SIG-M5 treated with dmso at 0.1 percent for 504 hours (cell line): ENCODE results near the gene SUSD3.
"Not testable (repeated sequence)": the region's sequence is repeated elsewhere in the genome, so short reads cannot be mapped to it uniquely, and the experiment has no call there.

Source experiments
- DNase-seq: peaks from one replicate; lab custom pipeline; 2025; ENCODE audit not compliant: unreplicated experiment; lab: John Stamatoyannopoulos, UW

SUSD3 gene

DNA sequence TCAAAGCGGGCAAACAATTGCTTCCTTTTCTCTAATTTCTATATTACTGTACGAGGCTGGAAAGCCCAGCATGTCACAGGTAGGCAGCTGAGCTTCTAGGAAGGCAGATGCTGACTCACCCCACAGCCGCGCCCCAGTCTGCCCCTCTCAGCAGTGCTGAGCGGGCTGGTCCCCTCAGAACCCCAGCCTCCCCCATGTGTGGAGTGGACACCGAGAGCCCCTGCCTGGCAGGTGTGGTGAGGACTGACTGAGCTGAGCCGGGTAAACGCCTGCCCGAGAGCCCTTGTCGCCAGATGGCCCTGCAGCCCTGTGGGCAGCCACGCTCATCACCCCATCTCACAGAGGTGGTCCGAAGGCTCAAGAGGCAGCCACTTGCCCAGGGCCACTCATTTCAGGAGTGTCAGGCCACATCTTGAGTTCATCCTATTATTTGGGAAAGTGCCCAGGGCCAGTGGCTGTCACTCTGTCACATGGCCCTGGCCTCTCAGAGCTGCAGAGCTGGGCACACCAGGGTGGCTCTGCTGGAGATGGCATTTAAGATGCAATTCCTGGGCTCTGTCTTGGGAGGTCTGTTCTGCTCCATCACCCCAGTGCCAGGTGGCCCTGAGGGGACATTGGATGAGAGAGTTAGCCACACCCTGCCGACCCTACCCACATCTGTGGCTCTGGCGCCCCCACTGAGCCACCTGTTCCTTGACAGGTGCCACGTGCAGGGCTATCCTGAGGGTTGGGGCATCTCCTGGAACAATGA, 50.0 kb downstream of the SUSD3 start:
- no peak for DNase-seq

- no peak for DNase-seq
Measured at GRCh38 chr9:93110311-93110855, 51.9 kb downstream of the SUSD3 start.

DNA sequence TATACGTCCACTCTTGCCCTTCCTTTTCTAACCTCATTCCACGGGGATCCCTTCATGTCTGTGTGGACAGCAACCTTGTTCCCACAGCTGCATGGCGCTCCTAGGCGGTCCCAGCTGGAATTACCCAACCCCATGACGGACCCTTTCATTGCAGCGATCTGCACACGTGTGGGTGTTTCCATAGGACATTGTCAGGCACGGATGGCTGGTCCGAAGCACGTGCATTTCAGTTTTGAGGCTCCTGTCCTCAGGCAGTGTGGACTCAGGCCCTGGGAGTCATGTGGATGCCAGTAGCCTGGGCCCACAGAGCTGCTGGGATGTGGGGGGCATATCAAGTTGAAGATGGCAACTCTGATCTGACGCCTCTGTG, 52.5 kb downstream of the SUSD3 start:
- no peak for DNase-seq

DNA sequence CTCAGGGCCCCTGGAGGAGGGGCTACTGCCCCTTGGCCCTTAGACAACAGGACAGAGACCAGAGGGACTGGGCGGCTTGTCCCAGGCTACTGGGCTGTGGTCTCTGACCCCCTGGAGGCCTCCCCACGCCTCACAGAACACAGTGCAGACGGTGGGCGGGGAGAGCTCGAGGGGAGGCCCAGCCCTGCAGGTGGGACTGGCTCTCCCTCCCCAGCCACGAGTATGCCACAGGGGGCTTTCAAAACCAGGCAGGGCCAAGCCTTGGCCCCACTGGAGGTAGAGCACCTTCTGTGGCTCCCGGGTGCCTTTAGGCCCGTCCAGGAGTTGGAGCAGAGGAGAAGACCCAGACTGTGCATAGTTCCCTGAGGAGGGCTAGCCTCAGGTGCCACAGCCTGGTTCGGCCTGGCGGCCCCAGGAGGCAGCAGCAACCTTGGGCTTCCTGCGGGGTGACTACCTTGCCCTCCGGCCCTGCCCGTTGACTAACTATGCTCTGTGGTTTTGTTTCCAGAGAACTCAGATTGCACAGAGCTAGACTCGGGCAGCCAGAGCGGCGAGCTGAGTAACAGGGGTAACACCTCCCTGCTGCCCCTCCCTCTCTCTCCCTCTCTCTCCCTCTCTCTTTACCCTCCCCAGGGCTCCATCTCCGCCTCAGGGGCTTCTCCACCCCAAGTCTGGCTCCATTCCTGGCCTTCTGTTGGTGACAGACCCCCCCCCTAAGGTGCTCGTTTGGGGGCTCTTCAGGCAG, 53.0 kb downstream of the SUSD3 start:
- DNase-seq: no peak

DNA sequence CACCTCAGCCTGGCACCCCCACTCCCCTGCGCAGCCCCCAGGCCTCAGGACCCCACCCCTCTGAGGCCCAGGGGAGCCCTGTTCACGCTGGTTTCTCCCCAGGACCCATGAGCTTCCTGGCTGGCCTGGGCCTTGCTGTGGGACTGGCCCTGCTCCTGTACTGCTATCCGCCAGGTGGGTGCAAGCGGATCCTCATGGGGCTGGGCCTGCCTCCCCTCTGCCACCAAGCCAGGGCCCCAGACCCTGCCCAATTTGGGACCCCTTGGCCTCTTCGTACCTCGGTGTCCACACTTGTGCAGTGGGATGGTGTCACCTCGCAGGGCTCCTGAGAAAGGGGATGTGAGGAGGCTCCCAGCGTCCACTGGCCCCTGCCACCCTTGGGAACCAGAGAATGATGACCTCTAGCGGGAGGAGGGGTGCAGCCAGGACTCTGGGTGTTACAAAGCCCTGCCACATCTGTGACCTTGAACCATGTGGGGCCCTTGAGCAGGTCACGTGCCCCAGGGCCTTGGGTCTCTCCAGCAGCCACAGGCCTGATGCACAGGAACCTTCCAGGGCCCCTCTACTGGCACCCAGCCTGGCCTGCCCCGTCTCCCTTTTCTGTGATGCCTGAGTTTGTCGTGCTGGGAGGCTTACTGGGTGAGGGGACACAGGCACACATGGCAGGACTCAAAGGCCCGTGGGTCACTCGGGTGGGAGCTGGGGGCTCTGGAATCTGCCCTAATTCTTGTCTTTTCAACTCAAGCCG, 53.8 kb downstream of the SUSD3 start:
- no peak for DNase-seq

- DNase-seq: no peak
Measured at GRCh38 chr9:93112864-93113389, 54.4 kb downstream of the SUSD3 start.

DNA sequence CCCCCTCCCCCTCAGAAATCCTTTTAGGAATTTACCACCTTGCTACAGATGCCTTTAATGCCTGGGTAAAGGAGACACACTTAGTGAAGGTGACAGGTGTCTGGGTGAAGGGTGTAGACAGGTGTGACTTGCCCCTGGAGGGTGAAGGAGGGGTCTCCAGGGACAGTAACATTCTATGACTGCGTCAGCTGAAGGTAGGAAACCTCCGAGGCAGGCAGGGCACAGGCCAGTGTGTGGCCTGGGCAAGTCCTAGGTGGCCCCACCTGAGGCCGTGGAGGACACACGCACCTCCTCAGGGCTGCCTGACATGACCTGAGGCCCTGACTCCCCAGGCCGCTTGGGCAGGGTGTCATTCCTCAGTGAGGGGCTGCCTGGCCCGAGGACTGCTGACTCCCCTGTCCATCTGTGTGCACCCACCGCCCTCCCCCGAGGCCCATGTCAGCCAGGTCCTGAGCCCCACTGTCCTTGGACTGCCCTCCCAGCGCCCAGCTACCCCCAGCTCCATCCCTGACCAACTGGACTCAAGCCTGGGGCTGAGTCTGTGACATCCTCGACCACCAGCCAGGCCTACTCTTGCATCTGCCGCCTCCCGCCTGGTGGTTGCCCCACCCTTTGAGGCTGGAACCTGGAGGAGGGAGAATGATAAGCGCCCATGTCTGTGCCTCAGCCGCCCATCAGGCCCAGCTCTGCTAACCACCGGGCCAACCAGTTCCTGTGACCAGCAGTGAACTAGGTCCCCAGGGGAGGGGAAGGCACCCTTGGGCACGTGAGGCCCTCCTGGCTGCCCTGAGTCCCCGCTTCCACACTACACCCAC, 55.9 kb downstream of the SUSD3 start:
- peak; percentile 9 for DNase-seq

- DNase-seq: no peak
Measured at GRCh38 chr9:93114984-93115335, 56.5 kb downstream of the SUSD3 start.

DNA sequence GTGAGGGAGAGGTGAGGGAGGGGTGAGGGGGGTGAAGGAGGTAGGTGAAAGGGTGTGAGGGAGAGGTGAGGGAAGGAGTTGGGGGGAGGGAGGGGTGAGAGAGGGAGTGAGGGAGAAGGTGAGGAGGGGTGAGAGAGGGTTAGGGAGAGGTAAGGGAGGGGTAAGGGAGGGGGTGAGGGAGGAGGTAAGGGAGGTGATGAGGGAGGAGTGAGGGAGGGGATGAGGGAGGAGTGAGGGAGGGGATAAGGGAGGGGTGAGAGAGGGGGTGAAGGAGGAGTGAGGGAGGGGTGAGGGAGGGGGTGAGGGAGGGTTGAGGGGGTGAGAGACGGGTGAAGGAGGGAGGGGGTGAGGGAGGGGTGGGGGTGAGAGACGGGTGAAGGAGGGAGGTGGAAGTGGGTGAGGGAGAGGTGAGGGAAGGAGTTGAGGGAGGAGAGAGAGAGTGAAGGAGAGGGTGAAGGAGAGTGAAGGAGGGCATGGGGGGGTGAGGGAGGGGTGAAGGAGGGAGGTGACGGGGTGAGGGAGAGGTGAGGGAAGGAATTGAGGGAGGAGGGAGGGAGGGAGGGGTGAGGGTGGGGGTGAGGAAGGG, 57.1 kb downstream of the SUSD3 start:
- no peak for DNase-seq

DNA sequence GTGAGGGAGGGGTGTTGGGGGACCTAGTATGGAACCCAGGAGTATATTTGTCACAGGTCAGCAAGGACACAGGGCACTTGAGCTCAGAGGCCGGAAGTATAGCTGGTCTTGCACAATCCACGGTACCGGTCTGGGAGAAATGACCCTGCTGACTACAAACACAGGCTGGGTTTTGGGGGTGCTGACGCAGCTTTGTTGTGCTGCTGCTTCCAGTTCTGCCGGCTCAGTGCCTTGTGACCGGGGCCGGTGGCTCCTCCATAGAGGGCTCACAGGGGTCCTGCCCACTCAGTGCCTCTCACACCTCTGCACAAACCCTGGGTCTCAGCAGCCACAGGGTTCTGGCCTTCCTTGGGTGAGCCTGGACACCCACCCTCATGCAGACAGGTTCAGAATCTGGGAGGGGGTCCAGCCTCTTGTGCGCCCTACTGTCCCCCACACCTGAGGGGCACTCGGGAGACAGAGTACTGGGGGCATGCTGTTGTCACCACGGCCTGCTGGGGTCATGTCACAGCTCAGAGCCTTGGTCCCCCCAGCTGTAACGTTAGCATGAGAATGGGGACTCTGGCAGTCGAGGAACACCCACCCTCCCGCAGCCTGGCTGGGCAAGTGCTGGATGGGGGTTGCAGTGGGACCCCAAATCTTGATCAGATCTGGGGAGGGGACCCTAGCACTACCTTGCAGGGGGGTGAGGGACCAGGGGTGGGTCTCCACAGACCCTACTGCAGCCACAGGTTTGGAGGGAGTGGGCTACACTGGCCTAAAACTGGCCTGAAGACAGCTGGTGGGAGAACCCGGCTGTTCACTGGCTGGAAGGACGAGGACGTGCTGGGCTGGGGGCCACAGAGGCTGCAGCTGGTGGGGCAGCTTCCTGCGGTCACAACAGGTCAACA, 57.8 kb downstream of the SUSD3 start:
- DNase-seq: peak; percentile 40

DNA sequence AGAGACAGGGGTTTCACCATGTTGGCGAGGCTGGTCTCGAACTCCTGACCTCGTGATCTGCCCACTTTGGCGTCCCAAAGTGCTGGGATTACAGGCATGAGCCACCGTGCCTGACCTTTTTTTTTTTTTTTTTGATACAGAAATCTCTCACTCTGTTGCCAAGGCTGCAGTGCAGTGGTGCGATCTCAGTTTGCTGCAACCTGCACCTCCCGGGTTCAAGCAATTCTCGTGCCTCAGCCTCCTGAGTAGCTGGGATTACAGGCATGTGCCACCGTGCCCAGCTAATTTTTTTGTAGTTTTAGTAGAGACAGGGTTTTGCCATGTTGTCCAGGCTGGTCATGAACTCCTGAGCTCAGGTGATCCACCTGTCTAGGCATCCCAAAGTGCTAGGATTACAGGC, 59.0 kb downstream of the SUSD3 start:
- not testable (repeated sequence) for DNase-seq

DNA sequence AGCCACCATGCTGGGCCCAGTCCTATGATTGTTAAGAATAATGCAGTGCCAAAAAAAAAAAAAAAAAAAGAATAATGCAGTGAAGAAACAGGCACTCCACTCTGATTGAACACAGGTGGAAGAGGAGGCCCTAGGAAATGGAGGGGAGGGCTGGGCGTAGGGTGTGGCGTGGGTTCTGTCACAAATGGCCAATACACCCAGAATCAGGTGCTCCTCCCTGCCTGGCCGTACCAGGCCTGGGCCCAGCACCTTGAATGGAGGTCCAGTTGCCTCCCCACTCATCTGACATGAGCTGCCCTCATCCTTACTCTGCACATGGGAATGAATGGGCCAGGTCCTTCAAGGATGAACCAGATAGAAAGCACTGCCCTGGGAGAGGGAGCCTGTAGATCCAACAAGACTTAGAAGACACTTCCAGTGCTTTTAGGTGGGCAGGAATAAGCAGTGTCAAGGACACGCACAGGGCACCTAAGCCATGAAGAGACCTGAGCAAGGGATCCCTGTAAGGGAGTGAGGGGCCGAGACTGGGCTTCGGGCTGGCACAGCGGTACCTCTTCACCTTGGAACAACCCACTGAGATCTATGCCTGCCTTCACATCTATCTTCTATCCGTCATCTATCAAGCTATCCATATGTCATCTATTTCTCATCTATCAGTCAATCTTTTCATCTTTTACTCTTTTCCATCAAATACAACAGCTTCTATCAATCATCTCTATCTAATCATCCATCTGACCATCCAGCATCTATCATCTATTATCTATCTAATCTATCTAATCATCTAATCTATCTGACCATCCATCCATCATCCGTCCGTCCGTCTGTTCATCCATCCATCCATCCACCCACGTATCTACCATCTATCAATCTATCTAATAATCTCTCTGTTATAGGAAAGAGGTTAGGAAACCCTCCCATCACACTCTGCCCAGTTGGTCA, 59.7 kb downstream of the SUSD3 start:
- DNase-seq: no peak

GRCh38 chr9:93118863-93119702, 60.6 kb downstream of the SUSD3 start:
- no peak for DNase-seq

GRCh38 chr9:93119703-93119952, 61.1 kb downstream of the SUSD3 start:
- no peak for DNase-seq

- DNase-seq: peak; percentile 90
Measured at GRCh38 chr9:93119953-93120845, 61.7 kb downstream of the SUSD3 start.

DNA sequence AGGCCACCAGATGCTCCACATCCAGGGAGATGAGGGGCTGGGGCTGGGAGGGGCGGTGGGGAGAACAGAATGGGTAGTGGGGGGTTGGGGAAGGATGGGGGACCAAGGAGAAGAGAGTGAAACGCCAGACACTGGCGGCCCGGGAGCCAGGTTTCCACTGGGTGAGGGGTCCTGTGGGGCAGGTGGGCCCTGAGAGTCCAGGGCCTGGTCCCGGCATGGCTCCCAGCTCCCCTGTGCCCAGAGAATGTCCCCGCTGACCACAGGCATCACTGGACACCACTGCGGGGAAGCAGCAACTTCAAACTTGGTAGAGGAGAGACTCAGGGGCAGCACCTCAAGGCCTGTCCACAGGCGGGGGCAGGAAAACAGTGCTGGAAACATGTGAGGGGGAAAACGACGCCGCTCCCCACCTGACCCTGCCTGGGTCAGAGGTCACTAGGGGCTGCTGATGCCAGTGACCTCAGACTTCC, 62.4 kb downstream of the SUSD3 start:
- DNase-seq: no peak
